GM19463 (cell line): ENCODE results near the gene ADRA2B.
"Not testable (repeated sequence)": the region's sequence is repeated elsewhere in the genome, so short reads cannot be mapped to it uniquely, and the experiment has no call there.

Experiments
- ATAC-seq: cut with Tn5 transposase; IDR thresholded peaks from one replicate; pipeline ENCODE4 v1.9.1; 2021; ENCODE audit warnings: mild to moderate bottlenecking, moderate library complexity; ENCODE audit not compliant: unreplicated experiment

ADRA2B gene

GRCh38 chr2:96116424-96116878 lies at the start of gene ADRA2B:
Gene ADRA2B, minus strand, starts transcription at chr2:96116571. Its CDS starts 422 bp downstream, at chr2:96116149.
- ATAC-seq = peak; percentile 44

DNA sequence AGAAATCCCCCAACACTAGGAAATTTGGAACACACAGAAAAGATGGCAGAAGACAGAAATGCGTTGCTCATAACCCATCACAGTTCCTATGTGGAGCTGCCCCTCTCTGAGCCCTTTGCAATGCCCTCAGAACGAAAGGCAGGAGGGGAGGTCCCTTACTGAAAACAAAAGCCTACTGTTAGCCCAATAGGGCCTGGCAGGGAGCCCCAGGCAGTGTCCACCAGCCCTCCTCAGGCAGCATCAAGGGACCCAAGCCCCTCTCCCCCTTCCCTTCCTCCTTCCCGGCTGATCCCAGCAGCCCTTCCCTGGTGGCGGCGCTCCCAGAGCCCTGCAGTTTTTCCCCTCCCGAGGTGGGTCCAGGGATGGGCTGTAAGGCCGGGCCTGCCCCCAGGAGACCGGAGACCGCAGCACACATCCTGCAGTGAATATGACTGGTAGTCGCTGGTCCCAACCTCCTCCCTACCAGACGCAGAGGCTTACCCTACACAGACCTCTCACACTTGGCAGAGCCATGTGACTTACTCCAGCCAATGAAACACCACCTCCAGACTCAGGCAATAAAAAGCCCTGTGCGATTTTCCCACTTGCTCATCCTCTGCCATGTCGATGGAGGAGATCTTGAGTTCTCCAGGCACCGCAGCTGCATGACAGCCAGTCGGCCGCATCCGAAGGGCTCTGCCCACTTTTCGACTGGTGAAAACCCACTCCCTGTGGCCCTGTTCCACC lies 48.3 kb upstream of the ADRA2B start:
- peak; percentile 71 for ATAC-seq

DNA sequence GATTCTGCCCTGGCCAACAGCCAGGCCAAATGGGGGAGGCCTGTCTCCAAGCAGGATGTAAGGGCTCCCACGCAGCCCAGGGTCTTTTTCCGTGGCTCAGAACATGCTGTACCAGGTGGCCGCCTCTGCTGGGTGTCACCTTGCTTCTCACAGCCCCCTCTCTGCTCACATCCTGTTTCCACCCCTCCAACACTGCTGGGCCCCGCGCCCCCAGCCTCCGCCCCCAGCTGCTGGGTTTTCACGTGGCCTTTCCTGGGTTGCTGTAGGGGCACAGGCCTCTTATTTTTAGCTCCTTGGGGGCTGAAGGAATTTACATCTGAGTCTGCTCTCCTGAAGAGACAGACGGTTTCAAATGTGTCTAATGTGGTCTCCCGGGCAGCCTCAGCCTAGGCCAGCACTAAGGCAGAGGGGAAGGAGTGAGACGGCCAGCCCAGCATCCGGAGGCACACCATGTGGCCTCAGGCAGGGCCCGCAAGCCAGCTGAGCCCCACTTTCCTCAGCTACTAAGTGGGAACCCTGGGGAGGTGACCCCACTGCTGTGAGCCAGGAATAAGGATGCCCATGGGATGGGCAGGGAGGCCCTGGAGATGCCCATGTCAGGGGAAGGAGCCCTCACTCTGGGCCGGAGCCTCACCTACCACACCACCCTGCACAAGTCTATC lies 47.5 kb upstream of the ADRA2B start:
- peak; percentile 49 for ATAC-seq

DNA sequence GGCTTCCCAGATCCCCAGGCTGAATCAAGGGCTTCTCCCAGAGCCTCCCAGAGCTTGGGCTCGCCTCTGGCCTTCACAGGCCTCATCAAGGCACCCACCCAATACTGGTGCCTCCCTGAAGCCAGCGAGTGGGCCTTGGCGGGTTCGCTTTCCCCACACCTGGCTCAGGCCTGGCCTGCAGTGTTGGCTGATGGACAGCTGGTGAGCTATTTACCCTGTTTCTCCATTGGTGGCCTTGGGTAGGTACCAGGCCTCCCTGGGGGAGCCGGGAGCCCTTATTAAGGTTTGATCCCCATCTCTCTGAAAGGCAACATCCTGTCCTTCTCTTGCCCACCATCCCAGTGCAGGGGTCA lies 47.0 kb upstream of the ADRA2B start:
- no peak for ATAC-seq

- no peak for ATAC-seq
Measured at GRCh38 chr2:96161898-96162297, 45.5 kb upstream of the ADRA2B start.

GRCh38 chr2:96160366-96160765 lies 44.0 kb upstream of the ADRA2B start:
- not testable (repeated sequence) for ATAC-seq

- no peak for ATAC-seq
Measured at GRCh38 chr2:96159084-96159830, 42.9 kb upstream of the ADRA2B start.

DNA sequence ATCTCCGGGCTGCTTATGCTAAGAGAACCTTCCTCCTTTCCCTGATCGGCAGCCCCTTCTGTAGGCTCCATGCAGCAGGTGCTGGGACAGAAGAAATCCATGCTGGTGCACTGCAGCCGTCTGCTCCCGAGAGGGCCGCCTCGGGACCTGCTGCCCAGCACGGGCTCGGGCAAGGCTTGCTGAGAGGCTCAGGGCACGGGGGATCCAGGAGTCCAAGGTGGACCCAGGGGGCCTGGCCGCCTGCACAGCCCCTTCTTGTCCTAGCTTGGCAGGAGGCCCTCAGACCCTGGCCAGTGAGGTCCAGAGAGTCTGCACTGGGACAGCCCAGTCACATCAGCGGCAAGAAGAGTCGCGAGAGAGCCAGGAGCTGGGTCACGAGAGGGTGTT lies 42.2 kb upstream of the ADRA2B start:
- ATAC-seq = no peak

DNA sequence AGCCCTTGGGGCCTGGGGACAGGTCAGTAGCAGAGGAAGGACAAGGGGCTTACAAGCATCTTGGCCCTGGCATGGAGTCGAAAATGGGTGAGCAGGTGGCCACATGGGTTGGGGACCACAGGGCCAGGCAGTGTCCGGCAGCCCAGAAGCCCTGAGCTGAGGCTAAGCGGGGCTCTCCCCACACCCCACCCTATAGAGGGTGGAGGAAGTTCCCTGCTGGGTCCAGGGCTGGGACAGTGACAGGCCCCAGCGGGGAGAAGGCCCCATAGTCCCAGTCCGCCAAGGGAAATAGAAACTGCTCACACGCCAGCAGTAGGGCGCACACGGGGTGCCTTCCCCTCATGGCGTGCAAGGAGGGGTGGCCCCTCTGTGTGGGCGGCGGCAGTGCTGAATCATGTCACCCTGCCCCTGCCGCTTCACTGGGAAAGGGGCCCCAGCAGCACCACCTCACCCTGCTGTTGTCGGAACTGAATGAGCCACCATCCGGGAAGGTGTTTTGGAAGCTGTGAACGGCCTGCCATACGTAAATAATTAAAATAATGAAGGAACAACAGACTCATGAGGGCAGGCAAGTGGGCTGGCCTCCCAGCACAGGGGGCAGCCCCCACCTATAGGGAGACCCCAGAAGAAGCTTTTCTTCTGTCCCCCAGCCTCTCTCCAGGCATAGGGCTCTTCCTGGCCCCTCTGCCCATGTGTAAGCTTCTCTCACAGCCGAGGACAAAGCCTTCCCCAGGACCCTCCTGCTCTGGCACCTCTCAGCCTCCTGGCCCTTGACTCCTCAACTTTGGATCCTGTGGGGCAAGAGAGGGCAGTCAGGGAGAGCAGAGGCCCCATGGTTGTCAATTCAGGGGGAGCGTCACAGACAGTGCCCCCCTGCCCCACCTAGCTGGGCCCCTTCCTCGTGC lies 41.5 kb upstream of the ADRA2B start:
- peak; percentile 66 for ATAC-seq

DNA sequence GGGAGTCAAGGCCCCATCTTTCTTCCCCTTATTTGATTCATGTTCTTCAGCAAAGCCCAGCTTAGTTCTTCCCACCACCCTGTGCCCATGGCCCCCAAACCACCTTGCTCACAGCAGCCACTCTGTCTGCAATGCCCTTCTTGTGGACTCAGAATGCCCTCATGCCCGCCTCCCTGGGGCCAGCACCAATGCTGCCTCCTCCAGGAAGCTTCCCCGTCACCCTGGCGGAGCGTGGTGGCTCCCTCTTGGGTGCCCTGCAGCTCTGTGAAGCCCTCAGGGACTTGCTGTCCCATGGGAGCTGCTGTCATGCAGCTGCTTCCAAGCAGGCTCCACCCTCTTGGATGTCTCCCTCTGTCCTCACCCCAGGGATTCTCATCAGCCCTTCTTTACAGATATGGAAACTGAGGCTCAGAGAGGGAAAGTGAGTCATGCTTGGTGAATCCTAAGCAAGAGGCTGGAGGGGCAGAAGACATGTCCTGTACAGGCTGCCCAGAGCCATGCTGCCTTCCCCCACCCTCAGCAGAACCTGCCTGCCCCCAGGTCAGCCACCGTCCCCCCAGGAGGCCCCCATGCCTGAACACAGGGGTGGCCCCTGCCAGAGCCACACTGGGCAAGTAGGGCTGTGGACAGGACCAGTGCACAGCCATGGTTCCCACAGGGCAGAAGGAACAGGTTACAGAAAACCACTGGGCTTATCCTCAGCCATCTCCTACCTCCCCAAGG lies 40.7 kb upstream of the ADRA2B start:
- ATAC-seq = peak; percentile 43

GRCh38 chr2:96156011-96156820 lies 39.8 kb upstream of the ADRA2B start:
- no peak for ATAC-seq

GRCh38 chr2:96154506-96155380 lies 38.4 kb upstream of the ADRA2B start:
- ATAC-seq = no peak

GRCh38 chr2:96153991-96154431 lies 37.6 kb upstream of the ADRA2B start:
- no peak for ATAC-seq

- no peak for ATAC-seq
Measured at GRCh38 chr2:96153291-96153713, 36.9 kb upstream of the ADRA2B start.

GRCh38 chr2:96152304-96153161 lies 36.2 kb upstream of the ADRA2B start:
- no peak for ATAC-seq

GRCh38 chr2:96151595-96152303 lies 35.4 kb upstream of the ADRA2B start:
- no peak for ATAC-seq
